IMR-90 (cell line): ENCODE data around the gene TBC1D9B. TPM values are rescaled to one million over a fixed set of nuclear protein-coding genes. Genes with fewer than 3 reads are reported as not detected.

Experiments
- ATAC-seq: fragments of 200-7000 bp; cut with Tn5 transposase; 2 replicates; pipeline ENCODE4 v1.9.1; 2020; ENCODE audit warnings: low read depth, mild to moderate bottlenecking, moderate library complexity
- BruUV-seq: library from RNA; stranded (reverse); fragments of 400-500 nt; replicated peaks from 2 replicates; lab custom pipeline; 2021; lab: Mats Ljungman, UMichigan
- CTCF ChIA-PET: fragments of 300-600 bp; formaldehyde crosslinking; extraction: SDS; loops from one replicate; lab custom pipeline; 2021; ENCODE audit warnings: antibody characterized with exemption; lab: Yijun Ruan, JAX
- POLR2A ChIA-PET: fragments of 300-600 bp; sonication (Branson Sonifier 250); formaldehyde crosslinking; loops from one replicate; lab custom pipeline; 2022; ENCODE audit warnings: antibody characterized with exemption; ENCODE audit not compliant: unreplicated experiment; lab: Charles Lee
- DNase-seq: peaks from one replicate; pipeline ENCODE4 v3.0.0; 2013
- H2AFZ ChIP-seq: replicated peaks from 2 replicates; pipeline ENCODE3; 2013; ENCODE audit warnings: low read length, mild to moderate bottlenecking; ENCODE audit not compliant: poor library complexity
- H2AK5ac ChIP-seq: 2 replicates; pipeline ENCODE4 v1.6.1; 2013; ENCODE audit warnings: low read depth, low read length, inconsistent platforms
- H2AK9ac ChIP-seq: replicated peaks from 2 replicates; pipeline ENCODE3; 2013; ENCODE audit warnings: mild to moderate bottlenecking, low read depth, low read length, moderate library complexity; ENCODE audit not compliant: poor library complexity
- H2BK120ac ChIP-seq: 2 replicates; pipeline ENCODE4 v1.6.1; 2013; ENCODE audit warnings: low read depth, low read length, inconsistent platforms
- H2BK15ac ChIP-seq: 3 replicates; pipeline ENCODE4 v1.6.1; 2013; ENCODE audit warnings: low read depth, low read length, inconsistent platforms
- H2BK20ac ChIP-seq: 2 replicates; pipeline ENCODE4 v1.6.1; 2013; ENCODE audit warnings: low read depth, mild to moderate bottlenecking, inconsistent platforms, low read length, moderate library complexity
- H2BK5ac ChIP-seq: 2 replicates; pipeline ENCODE4 v1.6.1; 2013; ENCODE audit warnings: mild to moderate bottlenecking, low read depth, low read length, inconsistent platforms; ENCODE audit not compliant: poor library complexity, severe bottlenecking
- H3K14ac ChIP-seq: replicated peaks from 2 replicates; pipeline ENCODE4 v1.6.1; 2013; ENCODE audit warnings: low read depth, low read length, inconsistent platforms
- H3K18ac ChIP-seq: 2 replicates; pipeline ENCODE4 v1.6.1; 2013; ENCODE audit warnings: low read depth, low read length, control low read depth
- H3K23ac ChIP-seq: 2 replicates; pipeline ENCODE4 v1.6.1; 2013; ENCODE audit warnings: low read depth, low read length, inconsistent platforms
- H3K27ac ChIP-seq: 2 replicates; pipeline ENCODE4 v1.5.1; 2013; ENCODE audit warnings: mild to moderate bottlenecking, control low read depth, low read length; ENCODE audit not compliant: insufficient read depth
- H3K27me3 ChIP-seq: 2 replicates; pipeline ENCODE4 v1.6.1; 2013; ENCODE audit warnings: low read length; ENCODE audit not compliant: control insufficient read depth, insufficient read depth
- H3K36me3 ChIP-seq: 2 replicates; pipeline ENCODE4 v1.6.1; 2013; ENCODE audit warnings: low read length, mixed read lengths; ENCODE audit not compliant: control insufficient read depth, insufficient read depth
- H3K4ac ChIP-seq: 2 replicates; pipeline ENCODE4 v1.6.1; 2013; ENCODE audit warnings: low read depth, low read length, inconsistent platforms
- H3K4me1 ChIP-seq: 2 replicates; pipeline ENCODE4 v1.6.1; 2013; ENCODE audit warnings: low read length, mixed read lengths; ENCODE audit not compliant: control insufficient read depth, insufficient read depth
- H3K4me2 ChIP-seq: 2 replicates; pipeline ENCODE4 v1.6.1; 2013; ENCODE audit warnings: low read depth, mild to moderate bottlenecking, control low read depth, low read length, moderate library complexity
- H3K4me3 ChIP-seq: 2 replicates; pipeline ENCODE4 v1.5.1; 2013; ENCODE audit warnings: low read depth, mild to moderate bottlenecking, control low read depth, low read length, moderate library complexity; ENCODE audit not compliant: insufficient read depth
- H3K56ac ChIP-seq: 2 replicates; pipeline ENCODE4 v1.6.1; 2013; ENCODE audit warnings: low read length, inconsistent platforms; ENCODE audit not compliant: insufficient read depth; ENCODE audit errors: extremely low read depth
- H3K79me1 ChIP-seq, 2 experiments: 2 replicates each; pipeline ENCODE4 v1.6.1; 2013; ENCODE audit warnings: low read length in 2 of 2, inconsistent platforms in 1 of 2, low read depth in 1 of 2
- H3K9ac ChIP-seq: 2 replicates; pipeline ENCODE4 v1.6.1; 2013; ENCODE audit warnings: low read depth, low read length, control low read depth
- H3K9me1 ChIP-seq: 2 replicates; pipeline ENCODE4 v1.6.1; 2013; ENCODE audit warnings: low read length, inconsistent platforms; ENCODE audit not compliant: insufficient read depth
- H3K9me3 ChIP-seq: 2 replicates; pipeline ENCODE4 v1.6.1; 2013; ENCODE audit warnings: low read length; ENCODE audit not compliant: control insufficient read depth, insufficient read depth
- H4K20me1 ChIP-seq: 2 replicates; pipeline ENCODE4 v1.6.1; 2013; ENCODE audit warnings: low read length, inconsistent platforms; ENCODE audit not compliant: insufficient read depth
- H4K5ac ChIP-seq: 2 replicates; pipeline ENCODE4 v1.6.1; 2013; ENCODE audit warnings: mild to moderate bottlenecking, low read depth, low read length, control low read depth
- H4K8ac ChIP-seq, 2 experiments: 2 replicates each; pipeline ENCODE4 v1.6.1; 2013; ENCODE audit warnings: low read depth in 2 of 2, low read length in 2 of 2, control low read depth in 1 of 2, inconsistent platforms in 1 of 2
- H4K91ac ChIP-seq: 2 replicates; pipeline ENCODE4 v1.6.1; 2013; ENCODE audit warnings: low read depth, low read length, inconsistent platforms; ENCODE audit not compliant: insufficient read depth
- BHLHE40 ChIP-seq: fragments of 150-350 bp; IDR thresholded peaks from 2 replicates; pipeline ENCODE4 v1.6.1; 2016; ENCODE audit warnings: mild to moderate bottlenecking, low read depth, low read length
- CEBPB ChIP-seq: IDR thresholded peaks from 2 replicates; pipeline ENCODE4 v1.6.1; 2012; ENCODE audit warnings: low read depth, low read length, improper control_type of control experiment
- CHD1 ChIP-seq: IDR thresholded peaks from 2 replicates; pipeline ENCODE4 v1.6.1; 2012; ENCODE audit warnings: low read depth, low read length, improper control_type of control experiment
- CTCF ChIP-seq: conservative IDR thresholded peaks from 2 replicates; pipeline ENCODE4 v1.5.1; 2012; ENCODE audit warnings: mild to moderate bottlenecking, low read depth, low read length, improper control_type of control experiment
- MAFK ChIP-seq: IDR thresholded peaks from 2 replicates; pipeline ENCODE4 v1.6.1; 2012; ENCODE audit warnings: low read depth, low read length, improper control_type of control experiment
- MAZ ChIP-seq: IDR thresholded peaks from 2 replicates; pipeline ENCODE4 v1.6.1; 2012; ENCODE audit warnings: low read depth, mild to moderate bottlenecking, low read length, improper control_type of control experiment, moderate library complexity, borderline replicate concordance
- NFE2L2 ChIP-seq: fragments of 150-350 bp; IDR thresholded peaks from 2 replicates; pipeline ENCODE4 v1.6.1; 2016; ENCODE audit warnings: low read depth, mild to moderate bottlenecking, low read length
- POLR2A ChIP-seq: IDR thresholded peaks from 2 replicates; pipeline ENCODE4 v1.6.1; 2012; ENCODE audit warnings: mild to moderate bottlenecking, low read depth, low read length
- RCOR1 ChIP-seq: IDR thresholded peaks from 2 replicates; pipeline ENCODE4 v1.6.1; 2012; ENCODE audit warnings: mild to moderate bottlenecking, low read length, improper control_type of control experiment; ENCODE audit not compliant: insufficient replicate concordance
- WGBS, 2 experiments: methylation state at CpG; one replicate each; pipeline versions ENCODE4 v1.1.5 to v1.1.7; 2013; ENCODE audit warnings: missing lambda C conversion rate in 2 of 2; ENCODE audit not compliant: insufficient read length in 1 of 2; ENCODE audit errors: extremely low coverage in 2 of 2; 5-methylcytosine and 5-hydroxymethylcytosine counted together
- dilution Hi-C: fragments of 300-500 bp; cut with HindIII; formaldehyde crosslinking; loops from one replicate; pipeline ENCODE4 v1.14.3; 2018; ENCODE audit warnings: low sequenced_read_pairs; ENCODE audit not compliant: unreplicated experiment
- in situ Hi-C: fragments of 300-500 bp; cut with MboI; formaldehyde crosslinking; loops from 3 replicates; pipeline ENCODE4 v1.14.3; 2019; ENCODE audit warnings: low sequenced_read_pairs, inconsistent platforms, mixed read lengths
- intact Hi-C: fragments of 100-400 bp; cut with micrococcal nuclease; formaldehyde crosslinking; loops from 2 replicates; pipeline ENCODE4 v1.10.0; 2022
- polyA plus RNA-seq, 3 experiments: library from polyadenylated mRNA; depleted of rRNA; stranded (reverse); fragments of >200 nt; gene quantifications; 2 replicates each; pipeline ENCODE4 v1.2.3, GENCODE V29; 2012; ENCODE audit warnings: low replicate concordance in 1 of 3
- total RNA-seq: library from RNA; depleted of rRNA; stranded (reverse); fragments of >200 nt; gene quantifications from 2 replicates; pipeline ENCODE4 v1.2.3, GENCODE V29; 2012

TBC1D9B gene
- total and polyA plus RNA-seq, 2 of the 4 experiments (the other 2 are of a cell fraction) = 58.6 to 78.1 TPM

- Histone ChIP-seq H4K20me1 (peaks cover 50% of the 10 kb centered on the region), H3K56ac (peak within 1 kb of the TSS; percentile 80), H3K79me1 (peaks cover 17 to 60% of the 10 kb centered on the region in 2 experiments), H2BK120ac (peak within 1 kb of the TSS; percentile 98), H4K91ac (peak within 1 kb of the TSS; percentile 93), H3K9me3 (no peaks in the 10 kb centered on the region), H2BK15ac (peak within 1 kb of the TSS; percentile 27; the same call in 2 of the 3 replicates), H3K14ac (peak within 1 kb of the TSS; percentile 94), H3K23ac (peak within 1 kb of the TSS; percentile 92), H3K9me1 (peaks cover 35% of the 10 kb centered on the region), H3K36me3 (peaks cover 35% of the 10 kb centered on the region), H2BK5ac (peak within 1 kb of the TSS; percentile 94), H4K8ac (peak within 1 kb of the TSS; percentile 82 to 89), H2BK20ac (peak within 1 kb of the TSS; percentile 94), H2AK9ac (peak within 1 kb of the TSS; percentile 99), H2AK5ac (peak within 1 kb of the TSS; percentile 98), H2AFZ (peak within 1 kb of the TSS; percentile 89), H3K18ac (peak within 1 kb of the TSS; percentile 86), H3K4me1 (peaks cover 39% of the 10 kb centered on the region), H4K5ac (peak within 1 kb of the TSS; percentile 84), H3K27me3 (no peaks in the 10 kb centered on the region), H3K27ac (peak within 1 kb of the TSS; percentile 99), H3K4ac (peak within 1 kb of the TSS; percentile 98), H3K4me3 (peak within 1 kb of the TSS; percentile 87), H3K9ac (peak within 1 kb of the TSS; percentile 79), H3K4me2 (peak within 1 kb of the TSS; percentile 89)
- in situ Hi-C loops (no loop called here), intact Hi-C loops (loop anchor here (5.0 kb wide), 1 partner anchor 198 kb away; the partner anchor contains the start of gene HNRNPH1), dilution Hi-C loops (no loop called here)
- TF ChIP-seq NFE2L2 (peak; percentile 97), CHD1 (peak; percentile 20; the same call in 1 of the 2 replicates), POLR2A (peak; percentile 99), CTCF (no peak), CEBPB (no peak), BHLHE40 (no peak), RCOR1 (no peak), MAZ (peak; percentile 82), MAFK (peak; percentile 74)
- CTCF ChIA-PET = no interaction called here
- peak; percentile 72 for ATAC-seq
- DNase-seq = peak; percentile 74
- POLR2A ChIA-PET = interaction anchor here (0.6 to 1.0 kb wide), 2 partner anchors 65 to 79 kb away, joined by 4 read pairs; no protein-coding TSS in a partner anchor
- BruUV-seq = no TSS peak
- WGBS, 2 experiments = 1% methylated on average over 14 of the region's 81 CpGs; no CpG with 5 or more reads in 1 of the 2 experiments
Measured at GRCh38 chr5:179820483-179821297, 87.0 kb downstream of the TBC1D9B start, which contains the start of gene SQSTM1. TSS of gene SQSTM1 (plus strand) at chr5:179820905. CDS start at chr5:179820937, 32 bp downstream.
